Eye (tissue), 1 donor: ENCODE measurements around the gene ARL13A.
A peak's percentile ranks its signal among the peaks of the same experiment; 100 is the strongest.
"Not testable (repeated sequence)": the region's sequence is repeated elsewhere in the genome, so short reads cannot be mapped to it uniquely, and the experiment has no call there.

Source experiments
- DNase-seq: peaks from one replicate; pipeline ENCODE4 v3.0.0-alpha.2; 2015

The ARL13A gene

GRCh38 chrX:100969408-100969807 lies at the start of gene ARL13A:
Gene ARL13A (plus strand): TSS chrX:100969708. CDS start chrX:100973690, 3,982 bp downstream.
- DNase-seq: no peak

DNA sequence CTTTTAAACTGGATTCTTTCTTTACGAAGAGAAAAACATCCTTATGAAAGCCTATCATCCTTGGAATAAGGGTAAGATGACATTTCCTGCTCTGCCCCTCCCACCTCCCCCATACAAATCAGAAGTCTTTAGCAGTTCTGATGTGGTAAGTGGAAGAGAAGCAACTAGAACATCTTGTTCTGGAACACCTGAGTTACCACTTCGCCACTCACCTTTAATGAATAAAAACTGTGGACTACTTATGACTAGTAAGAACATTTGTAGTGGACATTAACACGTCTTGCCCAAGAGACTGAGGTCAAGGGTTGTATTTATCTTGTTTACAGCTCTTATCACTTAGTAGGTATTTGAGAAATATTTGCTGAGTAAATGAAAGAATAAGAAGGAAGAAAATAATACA lies 45.1 kb upstream of the ARL13A start:
- no peak for DNase-seq

GRCh38 chrX:100926453-100926852 lies 43.1 kb upstream of the ARL13A start:
- no peak for DNase-seq

DNA sequence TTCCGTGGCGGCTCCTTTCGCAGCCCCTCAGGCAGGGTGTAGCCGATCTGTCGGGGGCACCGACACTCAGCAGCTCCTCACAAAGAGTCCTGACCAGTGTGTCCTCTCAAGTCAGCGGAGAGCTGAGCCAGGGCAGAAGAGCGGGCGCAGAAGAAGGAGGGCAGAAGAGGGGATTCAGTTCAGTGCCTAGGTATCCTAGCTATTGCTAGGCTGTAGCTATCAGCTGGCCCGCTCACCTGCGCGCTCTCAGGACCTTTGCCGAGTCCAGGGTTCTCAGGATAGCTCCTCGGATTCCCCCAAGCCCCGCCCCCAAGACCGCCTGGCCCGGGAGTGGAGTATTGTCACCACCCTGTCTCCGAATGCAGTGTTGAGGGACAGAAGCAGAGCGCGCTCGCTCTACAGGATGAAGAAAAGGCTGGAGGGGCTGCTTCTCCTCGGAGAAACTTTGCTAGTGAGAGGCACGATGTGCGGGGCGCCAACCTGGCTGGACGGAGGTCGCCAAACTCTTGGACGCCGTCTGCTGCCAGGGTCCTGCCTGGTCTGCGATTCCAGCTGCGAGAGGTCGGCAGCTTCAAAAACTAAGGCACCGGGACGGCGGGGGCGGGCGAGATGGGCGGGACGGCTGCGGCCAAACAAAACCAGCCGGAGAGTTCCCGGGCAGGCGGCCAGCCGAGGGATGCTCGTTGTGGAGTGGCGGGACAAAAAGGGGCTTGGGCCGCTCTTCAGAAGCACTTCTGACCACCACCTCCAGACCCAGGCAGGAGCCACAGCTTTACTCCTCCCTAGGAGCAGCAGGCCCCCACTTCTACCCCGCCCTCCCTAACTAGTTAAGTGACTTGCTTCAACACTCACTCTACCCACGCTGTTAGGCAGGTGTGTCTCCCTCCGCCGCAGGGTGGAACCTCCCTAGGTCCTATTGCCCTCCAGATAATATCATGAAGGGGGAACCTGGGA lies 40.6 kb upstream of the ARL13A start, which contains the start of gene XKRX:
TSS of gene XKRX (minus strand) at position 258 of the 954 bp plus-strand sequence. CDS start 613 bp downstream, outside the sequence.
- peak; percentile 45 for DNase-seq

DNA sequence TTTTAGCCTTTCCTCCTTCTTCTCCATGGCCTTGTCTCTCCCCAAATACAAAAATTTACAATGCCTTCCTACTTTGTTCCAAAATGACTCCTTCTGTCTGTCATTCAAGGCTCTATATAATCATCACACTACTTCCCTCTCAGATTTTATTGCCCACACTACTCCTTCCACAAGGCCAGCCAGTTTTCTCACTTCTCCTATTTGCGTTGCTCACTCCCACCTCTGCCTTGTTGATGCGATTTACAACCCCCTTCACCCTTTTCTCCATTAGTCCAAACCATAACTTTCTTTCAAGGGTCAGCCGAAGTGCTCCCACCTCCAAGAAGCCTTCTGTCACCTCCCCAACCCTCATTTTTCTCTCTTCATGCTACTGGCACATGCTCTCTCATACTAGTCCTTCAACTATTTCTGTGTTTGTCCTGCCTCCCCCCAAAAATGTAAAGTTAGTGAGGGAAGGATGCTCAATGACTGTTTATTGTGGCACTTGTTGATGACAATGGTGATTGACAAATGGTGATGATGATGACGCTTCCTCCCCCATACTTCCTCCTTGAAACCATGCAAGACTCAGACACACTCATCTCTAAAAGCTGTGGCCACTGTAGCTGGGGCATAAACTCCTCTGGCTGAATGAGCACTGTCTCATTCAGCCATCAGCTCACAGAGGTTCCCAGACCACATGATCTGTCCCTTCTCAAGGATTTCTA lies 38.1 kb upstream of the ARL13A start:
- no peak for DNase-seq

DNA sequence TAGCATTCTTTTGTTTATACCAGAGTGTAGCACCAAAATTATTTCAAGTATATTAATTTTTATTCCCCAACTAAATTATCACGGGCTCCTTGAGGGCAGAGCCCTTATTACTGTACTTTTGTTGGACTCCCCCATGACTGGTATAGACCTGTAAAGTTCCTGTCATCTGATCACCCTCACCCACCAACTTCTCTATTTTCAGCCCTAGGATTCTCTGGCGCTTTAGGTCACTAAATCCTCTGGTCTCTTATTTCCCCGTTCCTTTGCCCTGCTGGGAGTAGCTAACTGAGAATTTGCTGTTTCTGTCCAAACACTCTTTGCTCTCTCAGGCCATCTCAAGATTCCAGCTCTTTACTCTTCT lies 37.6 kb upstream of the ARL13A start:
- no peak for DNase-seq

DNA sequence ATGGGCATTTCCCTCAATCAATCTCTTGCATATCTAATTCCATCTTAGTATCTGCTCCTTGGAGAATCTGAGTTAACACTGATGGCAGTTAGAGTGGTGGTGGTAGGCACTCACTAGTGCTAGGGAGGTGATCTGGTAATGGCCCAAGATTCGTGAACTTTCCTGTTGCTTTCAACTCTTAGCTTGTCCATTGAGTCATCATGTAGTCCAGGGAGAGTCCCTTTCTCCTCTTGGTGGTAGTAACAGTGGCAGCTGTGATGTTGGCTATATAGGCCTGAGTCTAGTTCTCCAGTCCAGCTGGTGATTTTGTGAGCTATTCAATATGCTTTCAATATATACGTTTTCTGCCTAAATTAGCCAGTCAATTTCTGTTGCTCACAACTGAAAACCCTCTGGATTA lies 33.7 kb upstream of the ARL13A start:
- DNase-seq: no peak

GRCh38 chrX:100939333-100939732 lies 30.2 kb upstream of the ARL13A start:
- no peak for DNase-seq

DNA sequence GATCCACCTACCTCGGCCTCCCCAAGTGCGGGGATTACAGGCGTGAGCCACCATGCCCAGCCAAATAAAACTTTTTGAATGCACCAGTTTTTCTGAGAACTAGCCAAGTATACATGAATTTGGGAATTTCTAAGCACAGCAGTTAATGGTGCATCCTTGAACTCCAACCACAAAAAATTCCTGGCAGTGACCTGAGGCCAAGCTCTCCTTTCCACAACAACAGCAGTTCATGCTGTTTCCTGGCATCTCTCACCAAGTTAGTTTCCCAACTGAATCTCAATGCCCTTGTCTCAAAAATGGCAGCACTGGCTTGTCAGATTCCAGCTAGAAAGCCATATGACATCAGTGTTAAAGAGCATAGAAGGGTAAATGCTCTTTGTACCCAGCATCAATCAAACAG lies 24.9 kb upstream of the ARL13A start:
- DNase-seq: no peak

- no peak for DNase-seq
These were observed 23.1 kb upstream of the ARL13A start for GRCh38 chrX:100946299-100946927.

GRCh38 chrX:100948557-100948956 lies 21.0 kb upstream of the ARL13A start:
- DNase-seq: no peak

GRCh38 chrX:100962811-100963210 lies 6.7 kb upstream of the ARL13A start:
- DNase-seq: no peak

DNA sequence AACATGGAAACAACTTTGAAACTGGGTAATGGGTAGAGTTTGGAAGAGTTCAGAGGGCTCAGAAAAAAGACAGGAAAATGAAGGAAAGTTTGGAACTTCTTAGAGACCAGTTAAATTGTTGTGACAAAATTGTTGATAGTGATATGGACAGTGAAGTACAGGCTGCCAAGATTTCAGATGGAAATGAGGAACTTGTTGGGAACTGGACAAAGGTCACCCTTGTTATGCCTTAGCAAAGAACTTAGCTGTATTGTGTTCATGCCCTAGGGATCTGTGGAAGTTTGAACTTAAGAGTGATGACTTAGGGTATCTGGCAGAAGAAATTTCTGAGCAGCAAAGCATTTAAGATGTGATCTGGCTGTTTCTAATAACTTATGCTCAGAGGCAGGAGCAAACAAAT lies 5.1 kb upstream of the ARL13A start:
- no peak for DNase-seq

GRCh38 chrX:100969936-100970335 lies 428 bp downstream of the ARL13A start:
- DNase-seq: no peak

- DNase-seq: no peak
These were observed 3.9 kb downstream of the ARL13A start for GRCh38 chrX:100973411-100973810.

DNA sequence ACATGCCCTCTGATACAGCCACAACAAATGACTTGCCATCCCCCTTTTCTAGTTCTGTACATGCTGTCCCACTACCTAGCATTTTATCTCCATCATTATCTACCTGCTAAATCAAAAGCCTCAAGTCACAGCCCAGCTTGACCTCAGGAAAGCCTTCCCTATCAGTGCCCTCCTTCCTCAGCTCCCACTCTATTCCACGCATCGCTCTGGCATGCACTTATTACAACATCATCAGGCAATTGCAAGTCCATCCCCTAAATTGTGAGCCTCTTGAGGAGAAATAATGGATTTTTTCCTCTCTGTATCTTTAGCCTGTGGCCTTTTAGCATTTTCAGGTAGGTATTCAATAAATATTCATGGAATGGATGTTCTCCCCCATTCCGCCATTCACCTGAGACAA lies 5.7 kb downstream of the ARL13A start:
- DNase-seq: no peak

- no peak for DNase-seq
These were observed 6.7 kb downstream of the ARL13A start for GRCh38 chrX:100976211-100976610.

- no peak for DNase-seq
These were observed 10.5 kb downstream of the ARL13A start for GRCh38 chrX:100979881-100980607.

GRCh38 chrX:100980608-100981497 lies 11.3 kb downstream of the ARL13A start:
- DNase-seq: no peak

DNA sequence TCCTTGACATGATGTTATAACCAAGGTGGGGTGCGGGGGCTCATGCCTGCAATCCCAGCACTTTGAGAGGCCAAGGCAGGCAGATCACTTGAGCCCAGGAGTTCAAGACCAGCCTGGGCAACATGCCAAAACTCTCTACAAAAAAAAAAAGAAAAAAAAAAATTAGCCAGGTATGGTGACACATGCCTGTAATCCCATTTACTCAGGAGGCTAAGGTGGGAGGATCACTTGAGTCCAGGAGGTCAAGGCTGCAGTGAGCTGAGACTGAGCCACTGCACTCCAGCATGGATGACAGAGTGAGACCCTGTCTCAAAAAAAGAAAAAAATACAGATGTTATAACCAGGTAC lies 12.0 kb downstream of the ARL13A start:
- DNase-seq: not testable (repeated sequence)

GRCh38 chrX:100984818-100985217 lies 15.3 kb downstream of the ARL13A start:
- no peak for DNase-seq

DNA sequence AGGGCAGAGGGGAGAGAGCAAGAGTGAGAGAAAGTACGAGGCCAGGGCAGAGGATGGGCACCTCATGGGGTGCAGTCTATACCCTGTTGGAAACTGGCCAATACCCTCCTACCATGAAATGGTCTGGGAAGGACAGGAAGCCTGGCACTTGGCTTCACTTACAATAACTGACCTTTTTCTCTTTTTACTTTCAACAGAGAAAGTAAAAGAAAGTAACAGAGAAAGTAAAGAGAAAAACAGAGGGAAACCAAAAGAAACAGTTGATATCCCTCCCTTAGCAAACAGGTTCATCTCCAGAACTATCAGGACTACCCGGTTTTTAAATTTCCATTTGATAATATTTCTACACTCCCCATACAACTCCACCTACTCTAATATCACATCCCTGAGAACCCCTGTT lies 20.6 kb downstream of the ARL13A start:
- no peak for DNase-seq
